GM19438 (cell line): ENCODE results near the gene ZFYVE26.

Experiments used
- ATAC-seq: cut with Tn5 transposase; IDR thresholded peaks from one replicate; pipeline ENCODE4 v1.9.1; 2021; ENCODE audit warnings: low read depth; ENCODE audit not compliant: unreplicated experiment

The ZFYVE26 gene

DNA sequence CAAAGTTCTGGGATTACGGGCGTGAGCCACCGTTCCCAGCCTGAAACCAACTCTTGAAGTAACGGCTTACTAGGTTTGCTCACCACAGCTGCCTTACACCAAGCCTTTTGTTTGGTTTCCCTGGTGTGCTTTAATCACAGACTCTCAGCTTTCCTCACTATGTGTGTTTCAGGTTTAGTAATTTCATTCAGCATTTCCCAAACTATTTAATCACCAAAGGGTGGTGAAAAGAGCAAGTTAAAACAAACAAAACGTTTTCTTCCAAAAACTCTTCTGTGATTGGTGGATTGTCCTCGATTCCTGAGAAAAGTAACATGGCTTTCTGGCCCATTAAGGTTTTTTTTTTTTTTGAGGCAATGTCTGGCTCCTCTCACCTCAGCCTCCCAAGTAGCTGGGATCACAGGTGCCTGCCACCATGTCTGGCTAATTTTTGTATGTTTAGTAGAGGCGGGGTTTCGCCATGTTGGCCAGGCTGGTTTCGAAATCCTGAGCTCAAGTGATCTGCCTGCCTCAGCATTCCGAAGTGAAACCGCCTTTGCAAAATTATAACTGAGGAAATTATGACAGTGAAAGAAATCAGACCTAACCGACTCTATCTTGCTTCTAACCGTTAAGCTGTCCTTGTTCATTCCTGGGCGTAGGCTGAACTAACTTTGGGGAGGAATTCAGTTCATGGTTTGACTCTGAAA, 1.5 kb upstream of the ZFYVE26 start:
- no peak for ATAC-seq

DNA sequence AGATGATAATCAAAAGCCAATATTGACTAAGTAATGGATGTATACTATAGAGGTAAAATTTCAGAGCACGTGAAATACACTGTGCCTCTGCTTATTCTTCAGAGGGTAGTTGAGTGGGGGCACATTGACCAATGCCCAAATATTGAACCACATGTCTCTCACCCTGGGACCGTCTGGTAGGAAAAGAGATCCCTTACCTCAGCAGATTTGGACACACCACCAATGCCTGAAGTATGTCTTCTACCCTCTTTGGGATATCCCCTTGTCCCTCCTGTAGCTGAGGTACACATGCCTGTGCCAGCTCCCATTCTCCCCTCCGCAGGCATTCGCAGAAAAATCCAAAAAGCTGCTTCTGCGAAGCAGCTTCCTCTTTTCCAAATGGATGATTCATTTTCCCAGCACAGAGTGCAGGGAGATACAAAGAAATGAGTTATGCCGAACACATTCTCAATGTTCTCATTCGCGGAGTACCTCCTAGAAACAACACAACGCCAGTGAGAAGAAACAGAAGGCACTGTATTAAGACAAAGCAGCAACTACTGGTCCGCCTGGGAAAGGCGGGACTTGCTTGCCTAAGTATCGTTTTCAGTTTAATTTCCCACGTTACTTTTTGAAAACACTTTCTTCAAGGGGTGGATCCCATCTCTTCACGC, 691 bp downstream of the ZFYVE26 start:
- no peak for ATAC-seq

DNA sequence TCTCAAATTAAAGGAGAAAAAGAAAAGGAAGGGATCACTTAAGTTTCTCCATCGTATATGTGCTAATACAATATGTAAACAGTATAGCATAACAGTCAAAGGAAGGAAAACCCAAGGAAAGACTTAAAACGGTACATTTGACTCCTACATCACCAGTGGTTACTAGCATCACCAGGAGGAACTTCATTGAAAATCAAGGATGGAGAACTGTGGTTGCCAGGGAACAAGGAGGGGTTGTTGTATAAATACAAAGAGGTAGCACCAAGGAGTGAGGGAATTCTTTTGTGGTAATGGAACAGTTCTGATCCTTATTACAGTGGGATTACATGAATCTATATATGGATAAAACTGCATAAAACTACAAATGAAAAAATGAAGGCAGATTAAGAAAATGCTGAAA, 1.6 kb downstream of the ZFYVE26 start:
- no peak for ATAC-seq

DNA sequence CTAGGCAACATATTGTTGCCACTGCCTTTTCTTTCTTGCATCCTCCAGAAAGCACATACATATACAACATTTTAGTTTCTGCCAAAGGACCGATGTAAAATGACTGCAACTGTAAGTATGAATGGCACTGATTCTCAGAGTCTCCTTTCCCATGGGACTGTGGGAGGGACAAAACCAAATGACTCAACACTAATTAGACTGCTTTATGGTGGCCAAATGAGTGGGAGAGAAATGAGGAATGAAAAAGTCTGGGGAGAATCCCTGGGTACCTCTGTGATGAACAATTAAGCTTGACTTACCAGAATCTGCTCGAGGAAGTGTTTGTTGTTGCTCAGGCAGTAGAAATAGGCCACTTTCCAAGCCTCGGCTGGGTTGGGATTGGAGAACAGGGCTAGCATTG, 10.1 kb downstream of the ZFYVE26 start:
- no peak for ATAC-seq

DNA sequence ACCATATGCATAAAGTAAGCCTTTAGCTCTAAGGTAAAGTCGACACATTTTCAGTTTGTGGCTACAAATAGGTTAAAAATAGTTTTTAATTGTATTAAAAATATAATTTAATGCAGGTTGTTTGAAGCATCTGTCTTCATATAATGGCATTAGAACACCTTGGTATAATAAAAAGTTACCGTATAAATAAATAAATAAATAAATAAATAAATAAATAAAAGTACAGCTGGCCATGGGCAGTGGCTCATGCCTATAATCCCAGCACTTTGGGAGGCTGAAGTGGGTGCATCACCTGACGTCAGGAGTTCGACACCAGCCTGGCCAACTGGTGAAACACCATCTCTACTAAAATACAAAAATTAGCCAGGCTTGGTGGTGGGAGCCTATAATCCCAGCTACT, 15.6 kb downstream of the ZFYVE26 start:
- ATAC-seq = no peak

DNA sequence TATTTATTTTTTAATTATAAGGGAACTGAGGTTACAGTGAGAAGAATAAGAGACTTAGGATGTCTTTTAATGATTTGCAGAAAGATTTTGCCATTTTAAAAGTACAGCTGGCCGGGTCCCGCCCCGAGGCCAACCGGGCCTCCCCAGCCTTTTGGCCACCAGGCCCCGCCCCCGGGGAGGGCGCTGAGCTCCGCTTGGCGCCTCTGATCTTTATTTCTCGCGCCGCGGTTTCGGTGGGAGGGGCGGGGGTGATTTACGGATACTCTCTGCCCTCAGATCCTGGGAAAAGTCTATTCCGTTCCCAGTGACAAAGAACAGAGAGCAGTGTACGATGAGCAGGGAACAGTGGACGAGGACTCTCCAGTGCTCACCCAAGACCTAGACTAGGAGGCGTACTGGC, 17.7 kb downstream of the ZFYVE26 start:
- no peak for ATAC-seq

DNA sequence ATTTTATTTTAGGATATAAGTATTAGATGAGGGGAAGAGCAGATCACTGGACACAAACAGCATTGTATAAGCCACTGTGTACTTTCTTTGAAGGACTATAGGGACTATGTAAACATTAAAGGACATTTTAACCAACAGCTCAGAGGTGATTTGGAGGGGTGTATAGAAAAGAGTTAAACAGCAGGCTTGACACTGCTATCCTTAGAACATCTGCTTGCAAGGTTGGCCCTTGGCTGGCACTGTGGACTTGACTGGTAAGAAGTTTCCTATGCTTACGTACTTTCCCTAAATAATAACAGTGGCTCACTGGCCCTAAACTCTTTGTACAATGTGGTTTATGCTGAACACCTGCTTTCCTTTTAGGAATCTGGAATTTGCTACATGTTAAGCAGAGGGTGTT, 28.7 kb downstream of the ZFYVE26 start:
- ATAC-seq = no peak

DNA sequence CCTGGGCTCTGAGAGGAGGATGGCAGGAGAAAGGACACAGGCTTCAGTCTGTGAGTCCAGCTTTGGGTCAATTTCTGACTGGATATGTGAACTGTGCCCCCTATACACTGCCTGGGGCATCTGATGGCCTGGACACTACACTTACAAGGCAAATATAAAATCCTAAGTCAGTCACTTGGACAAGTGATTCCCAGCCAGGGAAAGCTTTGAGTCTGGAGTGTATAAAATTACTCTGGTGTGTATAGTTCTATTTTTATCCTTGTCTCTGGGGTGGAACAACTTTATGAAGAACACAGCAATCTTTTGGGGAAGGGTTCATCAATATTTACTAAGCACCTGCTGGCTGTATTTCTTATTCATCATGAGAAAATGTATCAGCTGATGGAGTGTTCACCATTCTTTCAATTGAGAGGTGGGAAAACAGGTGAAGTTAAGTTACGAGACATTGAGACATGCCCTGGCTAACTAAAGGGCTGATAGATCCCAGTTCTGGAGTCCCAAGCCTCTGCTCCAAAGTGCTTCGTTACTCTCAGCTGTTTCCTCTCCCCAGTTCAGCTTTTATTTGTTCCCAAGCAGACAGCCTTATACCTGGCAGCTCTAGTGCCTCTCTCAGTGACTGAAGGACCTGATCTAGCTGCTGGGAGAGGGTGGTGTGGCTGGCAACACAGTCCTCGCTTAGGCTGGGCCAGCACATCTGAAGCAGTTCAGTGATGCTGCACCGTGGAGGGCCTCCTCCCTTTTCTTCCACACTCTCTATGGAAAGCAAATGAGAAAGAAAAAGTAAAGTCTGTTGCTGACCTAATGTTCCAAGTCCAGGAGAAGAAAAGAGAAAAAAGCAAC, 30.9 kb downstream of the ZFYVE26 start:
- no peak for ATAC-seq

DNA sequence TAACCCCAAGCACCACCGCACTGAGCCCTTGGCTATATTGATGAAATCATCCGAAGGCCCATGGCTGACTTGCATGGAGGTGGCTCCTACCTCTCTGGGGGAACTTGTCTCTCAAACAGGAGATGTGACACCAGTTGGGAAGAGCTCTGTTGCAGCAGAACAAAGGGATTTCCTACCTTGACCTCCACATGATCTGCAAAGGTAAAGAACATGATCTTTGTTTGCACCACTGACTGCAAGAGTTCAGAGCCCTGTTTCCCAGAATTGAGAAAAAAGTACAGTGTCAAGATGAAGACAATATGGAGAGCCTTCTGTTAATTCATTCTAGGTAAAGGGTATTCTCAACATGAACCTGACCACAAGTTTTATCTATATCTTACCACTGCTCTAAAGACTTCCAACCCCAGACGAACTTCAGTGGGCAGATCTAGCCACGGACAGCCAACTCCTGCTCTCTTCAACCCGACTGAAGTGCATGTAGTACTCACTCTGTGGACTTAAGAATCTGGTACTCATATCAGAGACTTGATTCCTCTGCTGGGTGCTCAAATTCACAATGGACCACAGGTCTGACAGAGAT, 32.1 kb downstream of the ZFYVE26 start:
- ATAC-seq = no peak

DNA sequence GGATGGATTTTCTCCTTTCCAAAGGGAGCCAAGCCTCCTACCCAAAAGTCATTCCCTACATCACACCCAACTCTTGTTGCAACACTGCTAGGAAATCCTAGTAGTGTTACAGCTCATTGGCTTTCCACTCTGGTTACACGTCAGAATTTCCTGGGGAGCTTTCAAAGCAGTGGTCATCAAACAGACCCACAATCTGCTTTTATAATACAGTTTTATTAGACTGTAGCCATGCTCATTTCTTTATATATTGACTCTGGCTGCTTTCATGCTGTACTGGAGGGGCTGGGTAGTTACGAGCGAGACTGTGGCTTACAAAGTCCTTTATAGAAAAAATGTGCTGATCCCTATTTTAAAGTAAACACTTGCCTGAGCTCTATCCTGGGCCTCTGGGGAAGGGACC, 34.3 kb downstream of the ZFYVE26 start:
- ATAC-seq = no peak

DNA sequence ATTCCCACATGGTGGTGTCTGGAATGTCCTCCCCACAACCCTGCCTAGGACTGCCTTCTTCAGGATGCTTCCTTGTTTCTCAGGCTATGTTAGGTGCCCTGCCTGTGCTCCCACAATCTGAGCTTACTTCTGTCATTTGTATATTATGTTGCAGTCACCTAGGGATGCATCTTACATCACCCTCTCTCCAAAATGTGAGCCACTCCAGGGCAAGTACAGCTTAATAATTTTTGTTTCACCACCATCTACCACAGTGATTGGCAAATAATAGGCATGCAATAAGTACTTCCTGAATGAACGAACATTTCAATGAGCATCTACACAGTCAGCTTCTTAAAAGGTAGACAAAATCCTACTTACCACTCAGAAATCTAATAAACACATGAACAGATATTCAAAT, 37.6 kb downstream of the ZFYVE26 start:
- ATAC-seq = no peak

DNA sequence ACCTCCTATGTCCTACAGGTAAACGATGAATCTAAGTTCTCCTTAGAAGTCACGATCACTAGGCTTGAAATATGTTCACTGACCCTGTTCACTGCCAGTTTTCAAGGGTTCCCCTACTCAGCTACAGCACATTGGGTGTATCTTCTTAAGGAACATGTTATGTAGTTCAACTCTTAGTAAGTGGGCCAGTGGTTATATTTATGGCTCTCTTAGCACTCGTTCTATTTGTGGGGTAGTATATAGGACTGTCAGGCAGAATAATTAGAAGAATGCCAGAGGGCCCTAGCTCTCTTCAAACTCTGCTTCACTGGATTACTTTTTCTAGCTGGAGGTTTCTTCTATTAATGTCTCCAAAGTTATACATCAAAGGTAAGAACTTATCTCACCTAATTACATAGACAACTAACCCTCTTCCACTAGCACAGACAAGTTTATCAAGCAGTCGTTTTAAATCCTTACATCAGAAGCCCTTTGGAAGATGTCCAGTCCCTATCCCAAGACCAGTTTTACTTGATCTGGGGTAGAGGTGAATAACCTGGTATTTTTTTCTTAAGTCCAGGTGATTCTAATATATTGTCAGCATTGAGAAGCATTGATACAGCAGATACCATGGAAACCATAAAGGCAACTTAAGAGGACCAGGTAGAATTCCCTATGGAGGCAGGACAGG, 39.6 kb downstream of the ZFYVE26 start:
- ATAC-seq = no peak

DNA sequence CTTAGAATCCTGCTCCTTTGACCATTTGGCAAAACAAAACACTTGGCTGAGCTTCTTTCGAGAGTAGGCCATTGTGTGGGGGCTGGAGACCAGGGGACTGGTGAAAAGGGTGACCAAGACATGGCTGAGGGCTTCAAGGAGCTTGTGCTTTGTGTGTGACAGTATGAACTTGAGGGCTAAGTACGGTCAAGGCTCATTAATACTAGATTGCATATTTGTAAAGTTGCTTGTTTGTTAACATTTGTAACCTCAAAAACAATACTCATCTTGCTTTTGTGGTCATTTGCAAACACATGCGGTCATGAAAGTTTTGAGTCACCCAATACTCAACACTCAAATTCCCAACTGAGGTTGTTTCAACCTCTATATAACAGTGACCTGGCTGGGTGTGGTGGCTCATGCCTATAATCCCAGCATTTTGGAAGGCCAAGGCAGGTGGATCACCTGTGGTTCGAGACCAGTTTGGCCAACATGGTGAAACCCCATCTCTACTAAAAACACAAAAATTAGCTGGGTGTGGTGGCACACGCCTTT, 42.5 kb downstream of the ZFYVE26 start:
- no peak for ATAC-seq

DNA sequence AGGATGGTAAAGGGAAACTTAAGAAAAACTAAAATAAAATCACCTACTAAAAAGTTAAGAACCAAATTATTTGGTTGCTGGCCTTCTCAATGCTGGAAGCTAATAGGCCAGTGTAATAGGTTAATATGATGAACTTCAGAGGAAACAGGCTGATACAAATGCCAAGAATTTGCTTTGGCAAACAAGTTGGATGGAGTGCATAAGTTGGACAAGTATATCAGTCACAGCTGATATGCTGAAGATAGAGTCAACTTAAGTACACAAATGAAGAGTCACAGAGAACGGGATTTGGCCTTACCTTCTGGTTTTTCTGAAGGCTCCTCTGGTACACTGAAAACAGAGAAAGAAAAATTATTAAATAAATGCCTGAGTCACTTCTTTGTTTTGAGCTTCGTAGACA, 48.2 kb downstream of the ZFYVE26 start:
- ATAC-seq = no peak

DNA sequence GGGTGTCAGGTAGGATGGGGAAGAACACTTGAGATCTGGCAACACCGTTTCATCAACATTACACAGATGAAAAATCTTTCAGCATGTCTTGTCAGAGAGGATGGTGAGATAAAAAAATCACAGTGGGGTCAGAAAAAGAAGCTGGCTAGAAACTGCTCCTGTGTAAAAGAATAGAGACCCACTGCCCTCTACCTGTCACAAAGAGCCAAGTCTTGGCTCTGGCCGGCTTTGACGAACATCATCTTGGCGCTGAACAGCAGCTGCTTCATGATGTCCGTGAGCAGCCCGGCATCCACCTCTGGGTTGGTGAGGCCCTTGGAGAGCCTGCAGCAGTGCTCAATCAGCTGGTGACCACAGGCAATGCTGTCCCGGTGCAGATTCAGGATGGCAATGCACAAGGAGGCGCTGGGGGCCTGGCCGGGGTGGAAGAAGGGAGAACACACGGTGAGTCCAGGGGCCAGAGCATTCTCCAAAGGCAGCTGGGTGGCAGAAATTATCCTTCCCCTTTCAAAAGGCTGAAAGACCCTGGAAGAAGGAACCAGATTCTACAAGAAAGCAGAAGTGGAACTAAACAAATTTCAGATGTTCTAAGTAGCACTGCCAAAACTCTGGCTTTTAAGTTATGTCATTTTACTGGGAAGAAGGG, 50.2 kb downstream of the ZFYVE26 start:
- no peak for ATAC-seq

DNA sequence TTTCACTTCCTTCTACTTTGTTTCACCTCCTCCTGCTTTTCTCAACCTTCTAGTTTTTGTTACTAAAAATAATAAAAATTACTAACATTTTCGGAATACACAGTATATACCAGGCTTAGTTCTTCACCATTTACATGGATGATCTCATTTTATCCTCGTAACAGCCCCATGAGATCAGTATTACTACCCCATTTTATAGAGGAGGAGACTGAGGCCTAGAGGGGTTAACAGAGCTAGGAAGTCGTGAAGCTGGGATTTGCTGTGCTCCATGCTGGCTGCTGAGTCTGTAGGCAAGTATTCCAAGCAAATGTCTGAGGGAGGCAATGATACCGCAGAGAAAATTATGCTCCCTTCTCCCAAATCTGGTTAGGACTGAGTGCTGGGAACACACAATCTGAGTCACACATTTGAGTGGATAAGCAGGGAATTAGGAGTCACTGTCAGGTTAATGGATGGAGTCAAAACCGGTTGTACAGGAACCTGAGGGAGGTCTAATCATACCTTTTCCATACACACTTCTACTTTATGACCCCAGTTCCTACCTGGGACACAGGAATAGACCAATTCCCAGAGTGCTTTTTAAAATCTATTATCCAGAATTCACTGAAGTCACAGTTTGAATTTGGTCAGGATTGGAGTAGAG, 51.1 kb downstream of the ZFYVE26 start:
- ATAC-seq = no peak

DNA sequence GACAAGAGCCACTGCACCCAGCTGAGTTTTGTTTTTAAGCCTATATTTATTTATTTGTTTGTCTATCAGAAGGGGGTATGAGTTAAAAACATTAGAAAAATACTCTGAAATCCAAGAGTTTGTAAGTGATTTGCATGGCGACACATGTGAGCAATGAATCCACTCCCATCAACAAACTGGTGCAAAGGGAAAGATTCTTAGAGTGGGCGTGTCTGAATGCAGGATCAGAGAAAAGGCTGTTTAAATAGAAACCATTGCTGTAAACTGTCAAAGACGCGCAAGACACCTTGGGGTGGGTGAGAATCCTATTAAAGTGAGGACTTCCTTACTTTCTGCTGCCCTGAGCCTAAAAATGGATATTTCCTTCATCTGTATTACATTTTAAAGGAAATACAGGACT, 51.9 kb downstream of the ZFYVE26 start:
- no peak for ATAC-seq

DNA sequence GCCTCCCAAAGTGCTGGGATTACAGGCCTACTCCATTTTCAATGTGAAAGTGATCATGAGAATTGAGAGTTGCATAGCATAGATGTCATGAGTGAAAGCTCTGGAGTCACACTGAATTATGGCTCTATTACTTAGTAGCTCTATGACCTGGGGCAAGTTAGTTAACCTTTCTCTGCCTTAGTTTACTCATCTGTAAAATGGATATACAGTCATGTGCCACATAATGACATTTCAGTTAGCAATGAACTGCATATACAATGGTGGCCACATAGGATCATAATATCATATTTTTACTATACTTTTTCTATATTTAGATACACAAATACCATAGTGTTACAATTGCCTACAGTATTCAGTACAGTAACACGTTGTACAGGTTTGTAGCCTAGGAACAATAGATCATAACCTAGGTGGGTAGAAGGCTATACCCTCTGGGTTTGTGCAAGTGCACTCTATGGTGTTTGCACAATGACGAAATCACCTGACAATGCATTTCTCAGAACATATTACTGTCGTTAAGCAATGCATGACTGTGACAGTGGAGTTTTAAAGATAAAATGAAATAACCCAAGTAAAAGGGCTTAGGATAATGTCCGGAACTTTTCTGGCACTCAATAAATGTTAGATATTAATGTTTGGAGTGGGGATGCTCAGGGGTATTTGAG, 53.1 kb downstream of the ZFYVE26 start:
- ATAC-seq = no peak

DNA sequence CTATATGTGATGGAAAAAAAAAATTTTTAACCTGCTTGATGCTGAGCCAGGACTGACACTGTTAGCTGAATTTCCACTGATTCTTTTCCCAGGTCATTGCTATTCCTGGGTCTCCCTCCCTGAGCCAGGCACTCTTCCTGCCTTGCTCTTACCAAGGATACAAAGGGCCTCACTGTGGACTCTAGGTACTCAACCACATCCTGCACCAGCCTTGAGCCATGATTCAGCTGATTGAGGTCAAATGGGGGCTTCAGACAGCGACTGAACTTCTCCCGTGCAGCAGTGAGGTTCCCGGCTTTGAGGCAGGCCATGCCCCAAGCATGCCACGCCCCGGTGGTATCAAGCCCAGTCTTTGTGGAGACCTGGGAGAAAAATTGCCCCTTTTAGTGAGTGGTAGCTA, 54.3 kb downstream of the ZFYVE26 start:
- ATAC-seq = no peak
